GM23338 (cell line): Measurements from ENCODE around the gene SIN3B. TPM values are rescaled to one million over a fixed set of nuclear protein-coding genes. Genes with fewer than 3 reads are reported as not detected.

Experiments used
- ATAC-seq: fragments of 200-7000 bp; cut with Tn5 transposase; 3 replicates; pipeline ENCODE4 v1.9.1; 2020
- DNase-seq: peaks from one replicate; pipeline ENCODE4 v3.0.0-alpha.2; 2015; ENCODE audit warnings: low spot score
- H2AFZ ChIP-seq: fragments of 200-600 bp; sonication (generic); 2 replicates; pipeline ENCODE4 v1.8.0; 2016; ENCODE audit warnings: antibody characterized with exemption, mild to moderate bottlenecking, moderate library complexity
- H3F3A ChIP-seq: fragments of 200-600 bp; sonication (generic); replicated peaks from 2 replicates; pipeline ENCODE4 v1.8.0; 2017; ENCODE audit warnings: antibody characterized with exemption, mixed run types, low read depth
- H3K27ac ChIP-seq: fragments of 200-600 bp; sonication (generic); 2 replicates; pipeline ENCODE4 v1.6.1; 2016; ENCODE audit warnings: low read depth
- H3K27me3 ChIP-seq: fragments of 200-600 bp; sonication (generic); 2 replicates; pipeline ENCODE4 v1.8.0; 2016; ENCODE audit warnings: mild to moderate bottlenecking, mixed run types, moderate library complexity; ENCODE audit not compliant: insufficient read depth
- H3K36me3 ChIP-seq: fragments of 200-600 bp; sonication (generic); 2 replicates; pipeline ENCODE4 v1.8.0; 2016; ENCODE audit warnings: mild to moderate bottlenecking; ENCODE audit not compliant: insufficient read depth
- H3K4me1 ChIP-seq: fragments of 200-600 bp; sonication (generic); 2 replicates; pipeline ENCODE4 v1.8.0; 2016; ENCODE audit warnings: mild to moderate bottlenecking, moderate library complexity; ENCODE audit not compliant: insufficient read depth
- H3K4me2 ChIP-seq: fragments of 200-600 bp; sonication (generic); 2 replicates; pipeline ENCODE4 v1.7.1; 2017; ENCODE audit warnings: mixed run types
- H3K4me3 ChIP-seq: fragments of 200-600 bp; sonication (generic); 2 replicates; pipeline ENCODE4 v1.6.1; 2016; ENCODE audit warnings: mixed run types
- H3K79me2 ChIP-seq: fragments of 200-600 bp; sonication (generic); replicated peaks from 2 replicates; pipeline ENCODE4 v1.8.0; 2017; ENCODE audit warnings: mild to moderate bottlenecking; ENCODE audit not compliant: insufficient read depth
- H3K9me2 ChIP-seq: fragments of 200-600 bp; sonication (generic); 2 replicates; pipeline ENCODE4 v1.8.0; 2017; ENCODE audit not compliant: insufficient read depth
- H4K20me1 ChIP-seq: fragments of 200-600 bp; sonication (generic); replicated peaks from 2 replicates; pipeline ENCODE4 v1.8.0; 2017; ENCODE audit warnings: mild to moderate bottlenecking; ENCODE audit not compliant: insufficient read depth
- H3K27ac Mint-ChIP-seq: 2 replicates; pipeline ENCODE4 v1.8.0; 2020; ENCODE audit warnings: inconsistent platforms, mild to moderate bottlenecking, moderate library complexity, mixed read lengths
- H3K27me3 Mint-ChIP-seq: 3 replicates; pipeline ENCODE4 v1.8.0; 2022; ENCODE audit warnings: low read depth, mild to moderate bottlenecking, moderate library complexity, mixed read lengths, inconsistent platforms; ENCODE audit not compliant: insufficient read depth, poor library complexity
- H3K36me3 Mint-ChIP-seq: 3 replicates; pipeline ENCODE4 v1.8.0; 2021; ENCODE audit warnings: low read depth, mild to moderate bottlenecking, inconsistent platforms, moderate library complexity, mixed read lengths
- H3K4me1 Mint-ChIP-seq: 3 replicates; pipeline ENCODE4 v1.8.0; 2020; ENCODE audit warnings: mild to moderate bottlenecking, inconsistent platforms, mixed read lengths
- H3K4me3 Mint-ChIP-seq: 3 replicates; pipeline ENCODE4 v1.8.0; 2021; ENCODE audit warnings: moderate library complexity, mild to moderate bottlenecking, inconsistent platforms, mixed read lengths
- H3K9me3 Mint-ChIP-seq: 3 replicates; pipeline ENCODE4 v1.8.0; 2020; ENCODE audit warnings: moderate library complexity, mild to moderate bottlenecking, inconsistent platforms, mixed read lengths
- CREB1 ChIP-seq: fragments of 250-450 bp; sonication (Bioruptor Pico); IDR thresholded peaks from 2 replicates; pipeline ENCODE4 v1.5.0; 2020; ENCODE audit warnings: low read depth, mild to moderate bottlenecking, moderate library complexity
- CTCF ChIP-seq, 2 experiments: fragments of 200-600 bp in 1 of 2; sonication (generic) in 1 of 2; conservative IDR thresholded peaks; 2 replicates each; pipeline versions ENCODE4 v1.5.1 to v1.6.1; 2016 to 2017; ENCODE audit warnings: antibody characterized with exemption in 2 of 2, low read depth in 2 of 2, mild to moderate bottlenecking in 2 of 2, moderate library complexity in 1 of 2
- EZH2 ChIP-seq: fragments of 200-600 bp; sonication (generic); IDR thresholded peaks from one replicate; pipeline ENCODE4 v1.8.0; 2017; ENCODE audit warnings: antibody characterized with exemption, mild to moderate bottlenecking, low read depth; ENCODE audit not compliant: unreplicated experiment
- EZH2phosphoT487 ChIP-seq: fragments of 200-600 bp; sonication (generic); IDR thresholded peaks from one replicate; pipeline ENCODE4 v1.8.1; 2018; ENCODE audit warnings: antibody characterized with exemption; ENCODE audit not compliant: unreplicated experiment
- JUNB ChIP-seq: IDR thresholded peaks from one replicate; pipeline ENCODE4 v1.6.1; 2016; ENCODE audit warnings: antibody characterized with exemption; ENCODE audit not compliant: unreplicated experiment
- NANOG ChIP-seq: IDR thresholded peaks from 2 replicates; pipeline ENCODE4 v1.6.1; 2016; ENCODE audit warnings: antibody characterized with exemption, borderline replicate concordance
- POLR2AphosphoS5 ChIP-seq: IDR thresholded peaks from 2 replicates; pipeline ENCODE4 v1.6.1; 2016; ENCODE audit warnings: antibody characterized with exemption, low read depth
- REST ChIP-seq: IDR thresholded peaks from one replicate; pipeline ENCODE4 v1.6.1; 2018; ENCODE audit warnings: antibody characterized with exemption; ENCODE audit not compliant: unreplicated experiment
- STAT1 ChIP-seq: IDR thresholded peaks from one replicate; pipeline ENCODE4 v1.6.1; 2016; ENCODE audit warnings: antibody characterized with exemption; ENCODE audit not compliant: unreplicated experiment
- ZNF114 ChIP-seq: fragments of 250-450 bp; sonication (Bioruptor Pico); IDR thresholded peaks from 2 replicates; pipeline ENCODE4 v1.5.0; 2020; ENCODE audit warnings: mild to moderate bottlenecking, moderate library complexity
- ZNF331 ChIP-seq: fragments of 250-450 bp; sonication (Bioruptor Pico); IDR thresholded peaks from 2 replicates; pipeline ENCODE4 v1.5.0; 2020; ENCODE audit warnings: low read depth, mild to moderate bottlenecking, moderate library complexity
- ZNF462 ChIP-seq: fragments of 250-450 bp; sonication (Bioruptor Pico); IDR thresholded peaks from 2 replicates; pipeline ENCODE4 v1.5.0; 2020; ENCODE audit warnings: mild to moderate bottlenecking, moderate library complexity
- polyA plus RNA-seq: library from polyadenylated mRNA; unstranded; fragments of >200 nt; fragmentation: Nextera tagmentation; extraction: Ambion mirVana; gene quantifications from 2 replicates; pipeline ENCODE4 v1.2.1, GENCODE V29; 2016
- total RNA-seq: library from RNA; depleted of rRNA; stranded (reverse); fragments of >200 nt; shearing (Covaris generic); gene quantifications from 2 replicates; pipeline ENCODE4 v1.2.3, GENCODE V29; 2014

Gene SIN3B
- total and polyA plus RNA-seq, 2 experiments from 2014 or later, result 37.6 to 68.6 TPM

GRCh38 chr19:16922592-16922934 lies 93.4 kb downstream of the SIN3B start:
- H3K36me3 ChIP-seq, result no peaks in the 10 kb centered on the region
- H3K4me1 ChIP-seq, result no peaks in the 10 kb centered on the region
- H3K4me2 ChIP-seq, result no peak overlapping the region
- no peaks in the 10 kb centered on the region for H3F3A ChIP-seq
- H4K20me1 ChIP-seq, result no peaks in the 10 kb centered on the region
- H3K27me3 Mint-ChIP-seq, result peaks cover 6% of the 10 kb centered on the region
- peaks cover 29% of the 10 kb centered on the region for H3K36me3 Mint-ChIP-seq
- H3K9me3 Mint-ChIP-seq, result peaks cover 38% of the 10 kb centered on the region
- H2AFZ ChIP-seq, result no peak overlapping the region
- TF ChIP-seq EZH2phosphoT487 (no peak), NANOG (no peak)
- ATAC-seq (no peak), DNase-seq (no peak)
- no peak overlapping the region for H3K27ac Mint-ChIP-seq
- no peaks in the 10 kb centered on the region for H3K9me2 ChIP-seq
- H3K27ac ChIP-seq, result no peak overlapping the region
- no peaks in the 10 kb centered on the region; the same call in 2 of the 3 replicates for H3K4me1 Mint-ChIP-seq
- no peaks in the 10 kb centered on the region for H3K27me3 ChIP-seq
- no peak overlapping the region for H3K4me3 Mint-ChIP-seq
- no peak overlapping the region for H3K4me3 ChIP-seq
- no peaks in the 10 kb centered on the region for H3K79me2 ChIP-seq

GRCh38 chr19:16922949-16923348 lies 93.8 kb downstream of the SIN3B start:
- Mint-ChIP-seq H3K27me3 (peaks cover 6% of the 10 kb centered on the region), H3K36me3 (peaks cover 29% of the 10 kb centered on the region), H3K4me3 (no peak overlapping the region), H3K9me3 (peaks cover 41% of the 10 kb centered on the region), H3K27ac (no peak overlapping the region), H3K4me1 (no peaks in the 10 kb centered on the region; the same call in 2 of the 3 replicates)
- no peak overlapping the region for H3K27ac ChIP-seq
- H3K27me3 ChIP-seq, result no peaks in the 10 kb centered on the region
- H3K36me3 ChIP-seq, result no peaks in the 10 kb centered on the region
- no peaks in the 10 kb centered on the region for H3K79me2 ChIP-seq
- no peak overlapping the region for H3K4me3 ChIP-seq
- no peaks in the 10 kb centered on the region for H3K9me2 ChIP-seq
- H2AFZ ChIP-seq, result no peak overlapping the region
- no peak overlapping the region for H3K4me2 ChIP-seq
- H4K20me1 ChIP-seq, result no peaks in the 10 kb centered on the region
- no peaks in the 10 kb centered on the region for H3K4me1 ChIP-seq
- no peak for ATAC-seq
- H3F3A ChIP-seq, result no peaks in the 10 kb centered on the region
- no peak for DNase-seq
- TF ChIP-seq STAT1 (no peak), CTCF (conservative IDR thresholded peaks at IDR 0.05; ENCODE audit: low read depth in 2 of 2) (no peak), EZH2 (no peak), CREB1 (CRISPR knock-in tag) (no peak), ZNF462 (no peak), JUNB (no peak), ZNF331 (CRISPR knock-in tag) (no peak), POLR2AphosphoS5 (no peak), ZNF114 (CRISPR knock-in tag) (no peak), NANOG (no peak), REST (no peak)
